ENCODE results near the gene SOHLH1. TPM values are rescaled to one million over a fixed set of nuclear protein-coding genes. Genes with fewer than 3 reads are reported as not detected.

Gene SOHLH1
- total and polyA plus RNA-seq, 10 donors = 0.07 to 0.10 TPM; not detected in 8

- 72 to 82% (median 79%) methylated on average over 21 to 28 of the region's 28 CpGs for WGBS, 5 donors
- H3K4me1 ChIP-seq = peaks cover 0 to 12% (median 0%) of the 10 kb centered on the region in 6 donors
- TF ChIP-seq POLR2AphosphoS5 (IDR thresholded peaks at IDR 0.05) (no peak), POLR2A (IDR thresholded peaks at IDR 0.05) (no peak), CTCF (IDR thresholded peaks at IDR 0.05 in 8 of 11, conservative IDR thresholded peaks at IDR 0.05 in 3 of 11) (no peak)
- peaks cover 0 to 79% (median 33%) of the 10 kb centered on the region in 7 donors for H3K27me3 ChIP-seq (replicated peaks in 1 of 7)
- intact Hi-C loops (cut with DNase I; ENCODE audit: low total_unique reads) = no loop called here
- H3K27ac ChIP-seq = no peak overlapping the region
- H3K9me3 ChIP-seq = no peaks in the 10 kb centered on the region
- no peak overlapping the region for H3K4me3 ChIP-seq
- no peak for DNase-seq
- H3K36me3 ChIP-seq = peaks cover 0 to 4% (median 0%) of the 10 kb centered on the region in 6 donors
Observed at GRCh38 chr9:135739271-135740220, 40.3 kb upstream of the SOHLH1 start.

- no peak overlapping the region for H3K27ac ChIP-seq
- peaks cover 0 to 7% (median 0%) of the 10 kb centered on the region in 6 donors for H3K36me3 ChIP-seq
- WGBS, 5 donors = 68 to 86% (median 76%) methylated on average over 10 to 16 of the region's 16 CpGs
- DNase-seq = no peak
- intact Hi-C loops (cut with DNase I; ENCODE audit: low total_unique reads) = no loop called here
- no peak overlapping the region for H3K4me3 ChIP-seq
- no peaks in the 10 kb centered on the region for H3K9me3 ChIP-seq
- no peak for TF ChIP-seq POLR2A (IDR thresholded peaks at IDR 0.05)
- TF ChIP-seq POLR2AphosphoS5 (IDR thresholded peaks at IDR 0.05) = no peak
- TF ChIP-seq CTCF (IDR thresholded peaks at IDR 0.05 in 8 of 11, conservative IDR thresholded peaks at IDR 0.05 in 3 of 11) = no peak
- peaks cover 0 to 78% (median 33%) of the 10 kb centered on the region in 7 donors for H3K27me3 ChIP-seq (replicated peaks in 1 of 7)
- peaks cover 0 to 12% (median 0%) of the 10 kb centered on the region in 6 donors for H3K4me1 ChIP-seq
Observed at GRCh38 chr9:135737840-135738521, 38.7 kb upstream of the SOHLH1 start.

- no peak overlapping the region for H3K4me3 ChIP-seq
- intact Hi-C loops (cut with DNase I; ENCODE audit: low total_unique reads) = no loop called here
- TF ChIP-seq POLR2AphosphoS5 (IDR thresholded peaks at IDR 0.05) = no peak
- no peak for TF ChIP-seq CTCF (IDR thresholded peaks at IDR 0.05 in 8 of 11, conservative IDR thresholded peaks at IDR 0.05 in 3 of 11)
- TF ChIP-seq POLR2A (IDR thresholded peaks at IDR 0.05) = no peak
Observed at GRCh38 chr9:135736979-135737839, 37.9 kb upstream of the SOHLH1 start.

More at GRCh38 chr9:135736979-135737839, 37.9 kb upstream of the SOHLH1 start:
- Histone ChIP-seq H3K4me1 (peaks cover 0 to 12% (median 0%) of the 10 kb centered on the region in 6 donors), H3K27me3 (replicated peaks in 1 of 7) (peaks cover 0 to 78% (median 33%) of the 10 kb centered on the region in 7 donors), H3K27ac (no peak overlapping the region), H3K36me3 (peaks cover 0 to 7% (median 0%) of the 10 kb centered on the region in 6 donors), H3K9me3 (peaks cover 0 to 3% (median under 1%) of the 10 kb centered on the region in 8 donors)
- DNase-seq = no peak
- WGBS, 5 donors = 54 to 66% (median 65%) methylated on average over 14 to 23 of the region's 23 CpGs

All from spleen (tissue), 11 donors.